Osteocyte (in vitro differentiated cells): ENCODE measurements around the gene HPS1. TPM values are rescaled to one million over a fixed set of nuclear protein-coding genes. Genes with fewer than 3 reads are reported as not detected.

Experiments used
- DNase-seq: peaks from one replicate; pipeline ENCODE4 v3.0.0; 2021; ENCODE audit warnings: mixed read lengths; ENCODE audit not compliant: unreplicated experiment; ENCODE audit errors: extremely low spot score
- H3K27ac Mint-ChIP-seq: one replicate; pipeline ENCODE4 v1.8.0; 2021; ENCODE audit warnings: mild to moderate bottlenecking, mixed read lengths; ENCODE audit not compliant: unreplicated experiment
- H3K27me3 Mint-ChIP-seq: one replicate; pipeline ENCODE4 v1.8.0; 2021; ENCODE audit warnings: mixed read lengths; ENCODE audit not compliant: unreplicated experiment
- H3K36me3 Mint-ChIP-seq: one replicate; pipeline ENCODE4 v1.8.0; 2021; ENCODE audit warnings: mixed read lengths; ENCODE audit not compliant: unreplicated experiment
- H3K4me1 Mint-ChIP-seq: one replicate; pipeline ENCODE4 v1.8.0; 2021; ENCODE audit warnings: mixed read lengths; ENCODE audit not compliant: unreplicated experiment
- H3K4me3 Mint-ChIP-seq: one replicate; pipeline ENCODE4 v1.8.0; 2021; ENCODE audit warnings: mild to moderate bottlenecking, moderate library complexity, mixed read lengths; ENCODE audit not compliant: unreplicated experiment
- H3K9me3 Mint-ChIP-seq: one replicate; pipeline ENCODE4 v1.8.0; 2021; ENCODE audit warnings: mixed read lengths; ENCODE audit not compliant: unreplicated experiment
- CTCF ChIP-seq: fragments of 200-600 bp; sonication (generic); IDR thresholded peaks from 2 replicates; pipeline ENCODE4 v1.5.0; 2021; ENCODE audit warnings: antibody characterized with exemption, mild to moderate bottlenecking, moderate library complexity
- total RNA-seq: library from RNA; stranded (reverse); gene quantifications from 2 replicates; pipeline ENCODE4 v1.2.1, GENCODE V29; 2021

HPS1 gene
- total RNA-seq, 1 donor from 2014 or later = 67.1 TPM

GRCh38 chr10:98417973-98418664, 28.6 kb downstream of the HPS1 start:
- H3K4me3 Mint-ChIP-seq = no peak overlapping the region
- TF ChIP-seq CTCF = no peak
- H3K9me3 Mint-ChIP-seq = no peaks in the 10 kb centered on the region
- H3K27me3 Mint-ChIP-seq = no peaks in the 10 kb centered on the region
- H3K36me3 Mint-ChIP-seq = peaks cover 9% of the 10 kb centered on the region
- peaks cover 20% of the 10 kb centered on the region for H3K4me1 Mint-ChIP-seq
- no peak overlapping the region for H3K27ac Mint-ChIP-seq
- DNase-seq = no peak

GRCh38 chr10:98417481-98417959, 29.2 kb downstream of the HPS1 start:
- Mint-ChIP-seq H3K4me1 (peaks cover 20% of the 10 kb centered on the region), H3K4me3 (no peak overlapping the region), H3K9me3 (no peaks in the 10 kb centered on the region), H3K27me3 (no peaks in the 10 kb centered on the region), H3K27ac (no peak overlapping the region), H3K36me3 (peaks cover 9% of the 10 kb centered on the region)
- no peak for DNase-seq
- TF ChIP-seq CTCF = no peak

GRCh38 chr10:98416606-98417388, 29.9 kb downstream of the HPS1 start:
- Mint-ChIP-seq H3K27ac (no peak overlapping the region), H3K4me3 (no peak overlapping the region), H3K4me1 (peaks cover 22% of the 10 kb centered on the region), H3K9me3 (no peaks in the 10 kb centered on the region), H3K27me3 (no peaks in the 10 kb centered on the region), H3K36me3 (peaks cover 9% of the 10 kb centered on the region)
- no peak for DNase-seq
- TF ChIP-seq CTCF = no peak

GRCh38 chr10:98415731-98416119, 31.0 kb downstream of the HPS1 start:
- Mint-ChIP-seq H3K4me1 (peaks cover 24% of the 10 kb centered on the region), H3K4me3 (no peak overlapping the region), H3K9me3 (no peaks in the 10 kb centered on the region), H3K27me3 (no peaks in the 10 kb centered on the region), H3K27ac (peak overlapping the region; percentile 82), H3K36me3 (peaks cover 9% of the 10 kb centered on the region)
- no peak for DNase-seq
- no peak for TF ChIP-seq CTCF
